ENCODE measurements around the gene DPPA3.

- TF ChIP-seq EZH2 (IDR thresholded peaks at IDR 0.05; ENCODE audit: borderline replicate concordance, low read depth, low read length, poor library complexity, severe bottlenecking) (no peak), CTCF (conservative IDR thresholded peaks at IDR 0.05; ENCODE audit: low read depth, low read length) (no peak)
Measured at GRCh38 chr12:7723926-7724325, 12.7 kb downstream of the DPPA3 start.

Data from A673 (cell line).